ENCODE measurements around the gene BCAS4. TPM values are rescaled to one million over a fixed set of nuclear protein-coding genes. Genes with fewer than 3 reads are reported as not detected.
"Not testable (repeated sequence)": the region's sequence is repeated elsewhere in the genome, so short reads cannot be mapped to it uniquely, and the experiment has no call there.

The BCAS4 gene
- total RNA-seq, 4 donors from 2014 or later = 0.18 to 2.3 (median 0.54) TPM

DNA sequence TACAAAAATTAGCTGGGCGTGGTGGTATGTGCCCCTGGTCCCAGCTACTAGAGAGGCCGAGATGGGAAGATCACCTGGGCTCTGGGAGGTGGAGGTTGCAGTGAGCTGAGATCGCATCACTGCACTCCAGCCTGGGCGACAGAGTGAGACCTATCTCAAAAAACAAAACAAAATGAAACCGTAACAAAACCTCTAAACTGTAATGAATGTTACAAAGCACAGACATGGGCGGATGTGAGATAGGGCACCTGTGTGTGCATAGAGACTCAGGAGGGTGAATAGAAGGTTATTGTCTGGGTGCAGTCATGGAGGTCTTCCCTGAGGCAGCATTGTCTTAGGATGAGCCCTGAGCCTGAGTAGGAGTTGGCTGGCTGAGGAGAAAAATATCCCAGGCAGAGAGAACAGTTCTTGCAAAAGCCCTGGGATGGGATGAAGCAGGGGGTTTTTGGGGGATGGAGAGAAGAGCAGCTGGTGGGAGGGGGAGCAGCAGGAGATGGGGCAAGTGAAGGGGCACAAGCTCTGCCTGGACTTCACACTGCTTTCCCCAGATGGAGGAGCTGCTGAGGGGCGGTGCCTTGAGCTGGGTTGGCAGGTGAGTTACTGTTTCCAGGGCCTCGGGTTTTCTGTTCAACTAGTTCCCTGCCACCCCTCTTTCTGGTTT lies 5.2 kb downstream of the BCAS4 start:
- TF ChIP-seq, protein P1, sequence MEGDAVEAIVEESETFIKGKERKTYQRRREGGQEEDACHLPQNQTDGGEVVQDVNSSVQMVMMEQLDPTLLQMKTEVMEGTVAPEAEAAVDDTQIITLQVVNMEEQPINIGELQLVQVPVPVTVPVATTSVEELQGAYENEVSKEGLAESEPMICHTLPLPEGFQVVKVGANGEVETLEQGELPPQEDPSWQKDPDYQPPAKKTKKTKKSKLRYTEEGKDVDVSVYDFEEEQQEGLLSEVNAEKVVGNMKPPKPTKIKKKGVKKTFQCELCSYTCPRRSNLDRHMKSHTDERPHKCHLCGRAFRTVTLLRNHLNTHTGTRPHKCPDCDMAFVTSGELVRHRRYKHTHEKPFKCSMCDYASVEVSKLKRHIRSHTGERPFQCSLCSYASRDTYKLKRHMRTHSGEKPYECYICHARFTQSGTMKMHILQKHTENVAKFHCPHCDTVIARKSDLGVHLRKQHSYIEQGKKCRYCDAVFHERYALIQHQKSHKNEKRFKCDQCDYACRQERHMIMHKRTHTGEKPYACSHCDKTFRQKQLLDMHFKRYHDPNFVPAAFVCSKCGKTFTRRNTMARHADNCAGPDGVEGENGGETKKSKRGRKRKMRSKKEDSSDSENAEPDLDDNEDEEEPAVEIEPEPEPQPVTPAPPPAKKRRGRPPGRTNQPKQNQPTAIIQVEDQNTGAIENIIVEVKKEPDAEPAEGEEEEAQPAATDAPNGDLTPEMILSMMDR (IDR thresholded peaks at IDR 0.05) = no peak
- no peak for TF ChIP-seq POLR2A (IDR thresholded peaks at IDR 0.05)
- peaks cover 6 to 9% (median 8%) of the 10 kb centered on the region in 3 donors for H3K4me1 ChIP-seq
- WGBS, 2 donors = 75 to 83% methylated on average over 7 of the region's 8 CpGs
- no peaks in the 10 kb centered on the region for H3K36me3 ChIP-seq
- no peaks in the 10 kb centered on the region for H3K27me3 ChIP-seq
- DNase-seq = no peak
- no peak overlapping the region for H3K4me3 ChIP-seq
- intact Hi-C loops (cut with DNase I) = loop anchor here (5.0 kb wide), 1 partner anchor 132 kb away; the partner anchor contains the start of gene ADNP
- H3K27ac ChIP-seq = peak overlapping the region in 2 of 4 donors; percentile 49 to 60
- no peaks in the 10 kb centered on the region for H3K9me3 ChIP-seq

DNA sequence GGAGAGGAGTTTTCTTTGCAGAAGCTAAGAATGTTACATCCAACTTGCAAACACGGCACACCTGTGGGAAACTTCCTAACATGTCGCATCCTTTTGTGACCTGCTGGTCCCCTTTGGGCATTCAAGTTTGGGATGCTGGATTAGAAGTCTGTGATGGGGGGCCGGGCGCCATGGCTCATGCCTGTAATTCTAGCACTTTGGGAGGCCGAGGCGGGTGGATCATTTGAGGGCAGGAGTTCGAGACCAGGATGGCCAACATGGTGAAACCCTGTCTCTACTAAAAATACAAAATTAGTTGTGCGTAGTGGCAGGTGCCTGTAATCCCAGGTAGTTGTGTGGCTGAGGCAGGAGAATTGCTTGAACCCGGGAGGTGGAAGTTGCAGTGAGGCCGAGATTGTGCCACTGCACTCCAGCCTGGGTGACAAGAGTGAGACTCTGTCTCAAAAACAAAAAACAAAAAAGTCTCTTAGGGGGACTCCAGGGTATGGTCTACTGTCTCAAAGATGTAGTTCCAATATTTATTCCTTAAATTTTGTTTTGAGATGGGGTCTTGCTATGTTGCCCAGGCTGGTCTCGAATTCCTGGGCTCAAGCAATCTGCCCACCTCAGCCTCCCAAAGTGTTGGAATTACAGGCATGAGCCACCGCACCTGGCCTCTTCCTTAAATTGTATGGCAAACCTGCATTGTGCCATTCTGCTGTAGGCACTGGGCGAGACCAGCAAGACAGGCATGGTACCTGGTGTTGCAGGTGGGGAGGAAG lies 6.3 kb downstream of the BCAS4 start:
- H3K27ac ChIP-seq; H3K4me3 ChIP-seq; H3K36me3 ChIP-seq; H3K9me3 ChIP-seq; H3K27me3 ChIP-seq; DNase-seq; H3K4me1 ChIP-seq; intact Hi-C loops (cut with DNase I): not testable (repeated sequence)
- 89 to 95% methylated on average over 13 of the region's 13 CpGs for WGBS, 2 donors

- Histone ChIP-seq H3K9me3 (no peaks in the 10 kb centered on the region), H3K4me1 (no peaks in the 10 kb centered on the region), H3K4me3 (no peak overlapping the region), H3K36me3 (no peaks in the 10 kb centered on the region), H3K27me3 (no peaks in the 10 kb centered on the region), H3K27ac (no peak overlapping the region)
- no peak for TF ChIP-seq POLR2A (IDR thresholded peaks at IDR 0.05)
- TF ChIP-seq, protein P1 (IDR thresholded peaks at IDR 0.05) = no peak
- no peak for DNase-seq
- intact Hi-C loops (cut with DNase I) = no loop called here
- WGBS, 2 donors = 87 to 95% methylated on average over 5 of the region's 5 CpGs
Observed at GRCh38 chr20:50801747-50802125, 6.9 kb downstream of the BCAS4 start.

DNA sequence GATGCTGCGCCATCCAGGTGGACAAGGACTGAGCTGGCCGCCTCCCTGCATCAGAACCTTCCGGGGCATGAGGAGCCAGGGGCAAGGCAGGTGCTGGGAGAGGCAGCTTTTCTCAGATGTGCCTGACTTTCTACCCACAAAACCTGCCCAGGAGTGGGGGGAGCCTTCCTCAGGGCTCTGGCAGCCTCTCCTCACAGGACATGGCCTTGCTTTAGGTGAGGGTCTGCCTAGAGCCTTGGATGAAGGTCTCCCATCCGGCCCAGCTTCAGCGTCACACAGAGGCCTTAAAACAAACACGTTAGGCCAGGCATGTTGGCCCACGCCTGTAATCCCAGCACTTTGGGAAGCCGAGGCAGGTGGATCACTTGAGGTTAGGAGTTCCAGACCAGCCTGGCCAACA lies 7.4 kb downstream of the BCAS4 start:
- Histone ChIP-seq H3K27ac (no peak overlapping the region), H3K4me3 (no peak overlapping the region), H3K9me3 (no peaks in the 10 kb centered on the region), H3K36me3 (no peaks in the 10 kb centered on the region), H3K27me3 (no peaks in the 10 kb centered on the region), H3K4me1 (no peaks in the 10 kb centered on the region)
- no peak for TF ChIP-seq POLR2A (IDR thresholded peaks at IDR 0.05)
- TF ChIP-seq, protein P1 (IDR thresholded peaks at IDR 0.05) = no peak
- intact Hi-C loops (cut with DNase I) = no loop called here
- 71 to 100% methylated on average over 1 to 4 of the region's 8 CpGs for WGBS, 2 donors
- no peak for DNase-seq

GRCh38 chr20:50804437-50805348 lies 9.8 kb downstream of the BCAS4 start:
- no peak for DNase-seq
- H3K36me3 ChIP-seq = no peaks in the 10 kb centered on the region
- H3K4me3 ChIP-seq = no peak overlapping the region
- no peak overlapping the region for H3K27ac ChIP-seq
- TF ChIP-seq POLR2A (IDR thresholded peaks at IDR 0.05) = no peak
- TF ChIP-seq, protein P1 (IDR thresholded peaks at IDR 0.05) = no peak
- 51 to 55% methylated on average over 11 of the region's 11 CpGs for WGBS, 2 donors
- no peaks in the 10 kb centered on the region for H3K27me3 ChIP-seq
- no peaks in the 10 kb centered on the region for H3K9me3 ChIP-seq
- intact Hi-C loops (cut with DNase I) = no loop called here
- H3K4me1 ChIP-seq = no peaks in the 10 kb centered on the region

All from esophagus squamous epithelium (tissue), 5 donors.